ENCODE measurements around the gene ARFGAP2. TPM values are rescaled to one million over a fixed set of nuclear protein-coding genes. Genes with fewer than 3 reads are reported as not detected.
"Not testable (repeated sequence)": the region's sequence is repeated elsewhere in the genome, so short reads cannot be mapped to it uniquely, and the experiment has no call there.

ARFGAP2 gene
- total RNA-seq, 1 donor from 2014 or later, result 51.1 TPM

DNA sequence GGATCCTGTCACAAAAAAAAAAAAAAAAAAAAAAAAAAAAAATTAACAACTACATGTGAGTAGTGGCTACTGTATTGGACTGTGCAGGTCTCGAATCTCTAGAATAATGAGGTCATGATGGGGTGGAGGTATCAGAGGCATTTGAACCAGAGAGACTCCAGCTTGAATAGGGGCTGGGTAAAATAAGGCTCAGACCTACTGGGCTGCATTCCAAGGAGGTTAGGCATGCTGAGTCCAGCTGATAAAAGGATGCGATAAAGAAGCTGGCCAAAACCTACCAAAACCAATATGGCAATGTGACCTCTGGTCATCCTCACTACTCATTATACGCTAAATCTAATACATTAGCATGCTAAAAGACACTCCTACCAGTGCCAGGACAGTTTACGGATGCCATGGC lies 15.4 kb upstream of the ARFGAP2 start:
- H3K36me3 Mint-ChIP-seq (ENCODE audit: low read depth), result no peaks in the 10 kb centered on the region
- H3K4me3 Mint-ChIP-seq (ENCODE audit: unreplicated experiment), result no peak overlapping the region
- no peak for DNase-seq (ENCODE audit: low spot score)
- no peaks in the 10 kb centered on the region for H3K27me3 Mint-ChIP-seq (ENCODE audit: low read depth)
- no peak overlapping the region for H3K27ac Mint-ChIP-seq (ENCODE audit: unreplicated experiment)
- TF ChIP-seq, protein P1, sequence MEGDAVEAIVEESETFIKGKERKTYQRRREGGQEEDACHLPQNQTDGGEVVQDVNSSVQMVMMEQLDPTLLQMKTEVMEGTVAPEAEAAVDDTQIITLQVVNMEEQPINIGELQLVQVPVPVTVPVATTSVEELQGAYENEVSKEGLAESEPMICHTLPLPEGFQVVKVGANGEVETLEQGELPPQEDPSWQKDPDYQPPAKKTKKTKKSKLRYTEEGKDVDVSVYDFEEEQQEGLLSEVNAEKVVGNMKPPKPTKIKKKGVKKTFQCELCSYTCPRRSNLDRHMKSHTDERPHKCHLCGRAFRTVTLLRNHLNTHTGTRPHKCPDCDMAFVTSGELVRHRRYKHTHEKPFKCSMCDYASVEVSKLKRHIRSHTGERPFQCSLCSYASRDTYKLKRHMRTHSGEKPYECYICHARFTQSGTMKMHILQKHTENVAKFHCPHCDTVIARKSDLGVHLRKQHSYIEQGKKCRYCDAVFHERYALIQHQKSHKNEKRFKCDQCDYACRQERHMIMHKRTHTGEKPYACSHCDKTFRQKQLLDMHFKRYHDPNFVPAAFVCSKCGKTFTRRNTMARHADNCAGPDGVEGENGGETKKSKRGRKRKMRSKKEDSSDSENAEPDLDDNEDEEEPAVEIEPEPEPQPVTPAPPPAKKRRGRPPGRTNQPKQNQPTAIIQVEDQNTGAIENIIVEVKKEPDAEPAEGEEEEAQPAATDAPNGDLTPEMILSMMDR (IDR thresholded peaks at IDR 0.05), result no peak
- no peaks in the 10 kb centered on the region for H3K9me3 Mint-ChIP-seq (ENCODE audit: low read depth)
- H3K4me1 Mint-ChIP-seq (ENCODE audit: low read depth), result peaks cover 45% of the 10 kb centered on the region

DNA sequence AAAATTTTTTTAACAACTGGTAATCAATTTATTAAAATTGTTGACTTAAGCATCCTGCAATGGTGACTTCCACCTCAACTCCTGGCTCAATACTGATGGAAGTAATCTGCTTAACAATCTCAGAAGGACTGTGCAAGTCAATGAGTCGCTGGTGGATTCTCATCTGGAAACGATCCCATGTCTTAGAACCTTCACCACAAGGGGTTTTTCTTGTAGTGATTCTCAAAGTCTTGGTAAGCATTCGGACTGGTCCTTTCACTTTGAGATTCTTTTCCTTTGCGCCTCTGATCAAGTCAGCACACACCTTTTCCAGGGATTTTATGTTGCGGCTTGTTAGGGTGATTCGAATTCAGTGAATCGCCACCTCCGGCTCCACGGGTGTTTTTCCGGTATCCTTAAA lies 14.5 kb upstream of the ARFGAP2 start:
- peaks cover 51% of the 10 kb centered on the region for H3K4me1 Mint-ChIP-seq (ENCODE audit: low read depth)
- DNase-seq (ENCODE audit: low spot score); H3K36me3 Mint-ChIP-seq (ENCODE audit: low read depth); H3K27ac Mint-ChIP-seq (ENCODE audit: unreplicated experiment); H3K27me3 Mint-ChIP-seq (ENCODE audit: low read depth); H3K9me3 Mint-ChIP-seq (ENCODE audit: low read depth); H3K4me3 Mint-ChIP-seq (ENCODE audit: unreplicated experiment): not testable (repeated sequence)

DNA sequence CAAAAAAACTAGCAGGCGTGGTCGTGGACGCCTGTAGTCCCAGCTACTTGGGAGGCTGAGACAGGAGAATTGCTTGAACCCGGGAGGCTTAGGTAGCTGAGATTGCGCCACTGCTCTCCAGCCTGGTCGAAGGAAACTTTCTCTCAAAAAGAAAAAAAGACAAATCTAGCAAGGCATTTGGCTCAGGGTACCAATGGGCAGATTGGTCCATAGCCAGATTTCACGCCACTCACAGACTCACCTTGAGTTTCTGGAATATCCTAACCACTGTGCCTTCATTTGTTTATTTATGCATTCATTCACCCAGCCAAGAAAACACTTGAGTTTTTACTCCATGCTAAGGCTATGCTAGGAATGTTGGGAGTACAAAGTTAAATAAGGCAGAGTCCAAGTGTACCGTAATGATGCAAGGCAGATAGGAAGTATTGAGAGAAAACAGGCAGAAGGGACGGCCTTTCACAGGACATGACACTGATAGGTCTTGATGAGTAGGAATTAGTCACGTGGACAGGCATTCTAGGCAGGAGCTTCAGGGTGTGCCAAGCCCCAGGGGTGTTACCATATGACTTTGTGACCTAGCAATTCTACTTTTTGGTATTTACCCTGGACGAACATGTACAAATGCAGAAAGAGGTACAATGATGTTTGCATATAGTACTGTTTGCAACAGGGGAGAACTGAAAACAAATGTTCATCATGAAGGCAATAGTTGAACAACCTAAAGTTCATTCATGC lies 12.6 kb upstream of the ARFGAP2 start:
- peaks cover 52% of the 10 kb centered on the region for H3K4me1 Mint-ChIP-seq (ENCODE audit: low read depth)
- H3K27ac Mint-ChIP-seq (ENCODE audit: unreplicated experiment), result peak overlapping the region; percentile 72
- H3K36me3 Mint-ChIP-seq (ENCODE audit: low read depth), result no peaks in the 10 kb centered on the region
- H3K4me3 Mint-ChIP-seq (ENCODE audit: unreplicated experiment), result no peak overlapping the region
- DNase-seq (ENCODE audit: low spot score), result no peak
- TF ChIP-seq, protein P1 (IDR thresholded peaks at IDR 0.05), result no peak
- H3K27me3 Mint-ChIP-seq (ENCODE audit: low read depth), result no peaks in the 10 kb centered on the region
- H3K9me3 Mint-ChIP-seq (ENCODE audit: low read depth), result no peaks in the 10 kb centered on the region

DNA sequence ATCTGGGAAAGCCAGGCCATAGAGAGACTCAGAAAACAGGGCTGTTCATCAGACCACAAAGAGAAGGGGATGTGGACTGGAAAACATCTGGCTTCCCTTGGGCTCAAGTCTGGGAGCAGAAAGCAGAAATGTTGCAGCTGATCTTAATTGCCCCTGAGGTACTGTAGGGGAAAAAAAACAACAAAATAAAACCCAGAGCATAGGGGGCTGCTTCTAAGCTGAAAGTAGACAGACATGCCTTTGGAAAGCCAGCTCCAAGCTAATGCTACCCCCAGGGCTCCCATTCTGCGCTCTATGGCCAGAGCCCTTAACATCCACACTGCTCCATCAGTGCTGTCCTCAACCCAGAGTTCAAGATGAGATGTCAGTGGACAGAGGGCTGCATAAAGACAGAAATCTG lies 11.6 kb upstream of the ARFGAP2 start:
- H3K27me3 Mint-ChIP-seq (ENCODE audit: low read depth), result no peaks in the 10 kb centered on the region
- TF ChIP-seq, protein P1 (IDR thresholded peaks at IDR 0.05), result no peak
- H3K4me1 Mint-ChIP-seq (ENCODE audit: low read depth), result peaks cover 52% of the 10 kb centered on the region

DNA sequence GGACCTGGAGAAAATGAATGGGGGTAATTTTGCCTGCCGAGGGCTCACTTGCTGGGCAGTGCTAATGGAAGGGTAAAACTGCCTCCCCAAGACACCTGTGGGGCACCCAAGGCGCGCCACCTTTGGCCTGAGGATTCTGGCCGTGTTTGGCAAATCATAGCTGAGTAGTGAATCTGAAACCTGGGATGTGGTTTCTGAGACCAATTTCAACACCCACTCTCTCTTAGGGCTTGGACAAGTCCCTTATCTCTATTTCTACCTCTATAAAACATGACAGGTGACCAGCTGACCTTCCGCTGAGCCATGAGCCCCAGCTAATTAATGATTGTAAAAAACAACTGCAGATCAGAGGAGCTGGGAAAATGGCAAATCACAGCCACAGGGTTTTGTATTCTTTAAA lies 11.0 kb upstream of the ARFGAP2 start:
- H3K4me1 Mint-ChIP-seq (ENCODE audit: low read depth), result peaks cover 49% of the 10 kb centered on the region
- H3K9me3 Mint-ChIP-seq (ENCODE audit: low read depth), result no peaks in the 10 kb centered on the region
- TF ChIP-seq, protein P1 (IDR thresholded peaks at IDR 0.05), result no peak
- H3K36me3 Mint-ChIP-seq (ENCODE audit: low read depth), result no peaks in the 10 kb centered on the region
- no peak for DNase-seq (ENCODE audit: low spot score)
- no peaks in the 10 kb centered on the region for H3K27me3 Mint-ChIP-seq (ENCODE audit: low read depth)
- H3K27ac Mint-ChIP-seq (ENCODE audit: unreplicated experiment), result peak overlapping the region; percentile 85
- H3K4me3 Mint-ChIP-seq (ENCODE audit: unreplicated experiment), result peak overlapping the region; percentile 66

More for the DNA sequence above, 11.6 kb upstream of the ARFGAP2 start:
- no peaks in the 10 kb centered on the region for H3K9me3 Mint-ChIP-seq (ENCODE audit: low read depth)
- no peak overlapping the region for H3K4me3 Mint-ChIP-seq (ENCODE audit: unreplicated experiment)
- H3K36me3 Mint-ChIP-seq (ENCODE audit: low read depth), result no peaks in the 10 kb centered on the region
- DNase-seq (ENCODE audit: low spot score), result no peak
- H3K27ac Mint-ChIP-seq (ENCODE audit: unreplicated experiment), result peak overlapping the region; percentile 85

All from chondrocyte (in vitro differentiated cells).